ENCODE results near the gene CDH5. TPM values are rescaled to one million over a fixed set of nuclear protein-coding genes. Genes with fewer than 3 reads are reported as not detected.

CDH5 gene
- total RNA-seq, 2 experiments from 2014 or later: not detected

Other genes starting within 250 kb of the CDH5 start
- gene BEAN1, start 60.6 kb downstream of the CDH5 start, total RNA-seq: not detected
- 10 to 100 TPM in 1 of 2 experiments, 1 to 10 TPM in 1; 8.5 to 10.8 TPM for gene TK2, start 183.4 kb downstream of the CDH5 start, total RNA-seq
- 100 to 1,000 TPM; 199 to 220 TPM for gene CKLF, start 185.9 kb downstream of the CDH5 start, total RNA-seq
- 10 to 100 TPM; 21.1 to 21.4 TPM for gene CMTM1, start 199.7 kb downstream of the CDH5 start, total RNA-seq
- 1 to 10 TPM; 1.1 to 1.6 TPM for gene CMTM2, start 212.8 kb downstream of the CDH5 start, total RNA-seq
- gene CMTM3, start 238.0 kb downstream of the CDH5 start, total RNA-seq: 10 to 100 TPM; 85.0 to 90.3 TPM